HEK293 (cell line): ENCODE results near the gene PC.

Experiments
- CTCF ChIA-PET: fragments of 350-600 bp; formaldehyde crosslinking; extraction: SDS; loops from one replicate; lab custom pipeline; 2021; ENCODE audit warnings: antibody characterized with exemption; lab: Yijun Ruan, JAX
- POLR2A ChIA-PET: fragments of 300-600 bp; formaldehyde crosslinking; extraction: SDS; loops from one replicate; lab custom pipeline; 2020; ENCODE audit warnings: antibody characterized with exemption, inconsistent platforms; lab: Yijun Ruan, JAX
- H3K27ac ChIP-seq: fragments of 200-500 bp; sonication (Bioruptor generic); 2 replicates; pipeline ENCODE4 v1.5.1; 2014; ENCODE audit warnings: low read depth, low read length, control low read depth, inconsistent platforms; ENCODE audit errors: extremely low read depth
- H3K36me3 ChIP-seq, 2 experiments: fragments of 200-500 bp in 1 of 2; sonication (Bioruptor generic) in 1 of 2; 1 replicate in 1 of 2; 2 replicates in 1 of 2; pipeline ENCODE4 v1.5.1; 2014 to 2017; ENCODE audit warnings: inconsistent platforms in 2 of 2, low read length in 2 of 2; ENCODE audit not compliant: control insufficient read depth in 2 of 2, insufficient read depth in 1 of 2
- H3K4me1 ChIP-seq: fragments of 200-500 bp; sonication (Bioruptor generic); 2 replicates; pipeline ENCODE4 v1.5.1; 2014; ENCODE audit warnings: mild to moderate bottlenecking, low read length, inconsistent platforms; ENCODE audit not compliant: control insufficient read depth, insufficient read depth
- H3K4me3 ChIP-seq: 2 replicates; pipeline ENCODE4 v1.5.1; 2011; ENCODE audit warnings: low read depth, mild to moderate bottlenecking, control low read depth, low read length, moderate library complexity
- H3K9me3 ChIP-seq: fragments of 200-500 bp; sonication (Bioruptor generic); 2 replicates; pipeline ENCODE4 v1.5.1; 2014; ENCODE audit warnings: low read depth, low read length, inconsistent platforms; ENCODE audit not compliant: control insufficient read depth, insufficient read depth
- KLF1 ChIP-seq: fragments of 450-650 bp; formaldehyde crosslinking; IDR thresholded peaks from 2 replicates; pipeline ENCODE4 v1.5.1; 2016; ENCODE audit warnings: missing biosample characterization, missing genetic modification characterization
- KLF7 ChIP-seq: fragments of 450-650 bp; formaldehyde crosslinking; IDR thresholded peaks from 2 replicates; pipeline ENCODE4 v1.5.1; 2016; ENCODE audit warnings: missing biosample characterization, missing genetic modification characterization, borderline replicate concordance
- SP3 ChIP-seq: fragments of 450-650 bp; formaldehyde crosslinking; IDR thresholded peaks from 2 replicates; pipeline ENCODE4 v1.5.1; 2016; ENCODE audit warnings: missing biosample characterization, missing genetic modification characterization
- YY2 ChIP-seq: fragments of 450-650 bp; formaldehyde crosslinking; IDR thresholded peaks from 2 replicates; pipeline ENCODE4 v1.5.1; 2016; ENCODE audit warnings: missing biosample characterization, missing genetic modification characterization
- ZBTB20 ChIP-seq: fragments of 450-650 bp; formaldehyde crosslinking; IDR thresholded peaks from 2 replicates; pipeline ENCODE4 v1.5.1; 2016; ENCODE audit warnings: missing biosample characterization, missing genetic modification characterization
- ZBTB21 ChIP-seq: fragments of 450-650 bp; formaldehyde crosslinking; IDR thresholded peaks from 2 replicates; pipeline ENCODE4 v1.5.1; 2017; ENCODE audit warnings: missing biosample characterization, missing genetic modification characterization
- ZBTB7A ChIP-seq: fragments of 450-650 bp; formaldehyde crosslinking; IDR thresholded peaks from 2 replicates; pipeline ENCODE4 v1.5.1; 2016; ENCODE audit warnings: low read depth, missing biosample characterization, missing genetic modification characterization
- ZFP3 ChIP-seq: fragments of 450-650 bp; formaldehyde crosslinking; IDR thresholded peaks from 2 replicates; pipeline ENCODE4 v1.5.1; 2016; ENCODE audit warnings: low read depth, missing biosample characterization, missing genetic modification characterization
- ZNF10 ChIP-seq: fragments of 450-650 bp; formaldehyde crosslinking; IDR thresholded peaks from 2 replicates; pipeline ENCODE4 v1.5.1; 2017; ENCODE audit warnings: missing biosample characterization, missing genetic modification characterization
- ZNF133 ChIP-seq: fragments of 450-650 bp; formaldehyde crosslinking; IDR thresholded peaks from 2 replicates; pipeline ENCODE4 v1.5.1; 2016; ENCODE audit warnings: missing biosample characterization, missing genetic modification characterization
- ZNF155 ChIP-seq: fragments of 450-650 bp; formaldehyde crosslinking; IDR thresholded peaks from 2 replicates; pipeline ENCODE4 v1.5.1; 2016; ENCODE audit warnings: missing biosample characterization, missing genetic modification characterization
- ZNF335 ChIP-seq: fragments of 450-650 bp; formaldehyde crosslinking; conservative IDR thresholded peaks from 2 replicates; pipeline ENCODE4 v1.5.1; 2016; ENCODE audit warnings: missing biosample characterization, missing genetic modification characterization
- ZNF37A ChIP-seq: fragments of 450-650 bp; IDR thresholded peaks from 2 replicates; pipeline ENCODE4 v1.5.1; 2018; ENCODE audit warnings: missing biosample characterization, missing genetic modification characterization
- ZNF394 ChIP-seq: fragments of 450-650 bp; formaldehyde crosslinking; IDR thresholded peaks from 2 replicates; pipeline ENCODE4 v1.5.1; 2016; ENCODE audit warnings: missing biosample characterization, missing genetic modification characterization, mild to moderate bottlenecking, moderate library complexity, borderline replicate concordance
- ZNF658 ChIP-seq: fragments of 450-650 bp; formaldehyde crosslinking; IDR thresholded peaks from 2 replicates; pipeline ENCODE4; 2016; ENCODE audit warnings: missing biosample characterization, missing genetic modification characterization
- ZNF660 ChIP-seq: fragments of 450-650 bp; IDR thresholded peaks from 2 replicates; pipeline ENCODE4 v1.5.1; 2018; ENCODE audit warnings: missing biosample characterization, mild to moderate bottlenecking, missing genetic modification characterization
- TF ChIP-seq, protein P1 (sequence below): fragments of 450-650 bp; formaldehyde crosslinking; IDR thresholded peaks from 2 replicates; pipeline ENCODE4 v1.5.1; 2016; ENCODE audit warnings: missing biosample characterization, missing genetic modification characterization
- TF ChIP-seq, protein P2 (sequence below): fragments of 450-650 bp; formaldehyde crosslinking; IDR thresholded peaks from 2 replicates; pipeline ENCODE4; 2016; ENCODE audit warnings: missing biosample characterization, missing genetic modification characterization
- TF ChIP-seq, protein P3 (sequence below): fragments of 450-650 bp; formaldehyde crosslinking; IDR thresholded peaks from 2 replicates; pipeline ENCODE4 v1.5.1; 2017; ENCODE audit warnings: missing biosample characterization, missing genetic modification characterization
- TF ChIP-seq, protein P4 (sequence below): fragments of 450-650 bp; formaldehyde crosslinking; IDR thresholded peaks from 2 replicates; pipeline ENCODE4 v1.5.1; 2016; ENCODE audit warnings: missing biosample characterization, missing genetic modification characterization
- TF ChIP-seq, protein P5 (sequence below): fragments of 450-650 bp; IDR thresholded peaks from 2 replicates; pipeline ENCODE4 v1.5.1; 2018; ENCODE audit warnings: missing biosample characterization, missing genetic modification characterization

The PC gene

DNA sequence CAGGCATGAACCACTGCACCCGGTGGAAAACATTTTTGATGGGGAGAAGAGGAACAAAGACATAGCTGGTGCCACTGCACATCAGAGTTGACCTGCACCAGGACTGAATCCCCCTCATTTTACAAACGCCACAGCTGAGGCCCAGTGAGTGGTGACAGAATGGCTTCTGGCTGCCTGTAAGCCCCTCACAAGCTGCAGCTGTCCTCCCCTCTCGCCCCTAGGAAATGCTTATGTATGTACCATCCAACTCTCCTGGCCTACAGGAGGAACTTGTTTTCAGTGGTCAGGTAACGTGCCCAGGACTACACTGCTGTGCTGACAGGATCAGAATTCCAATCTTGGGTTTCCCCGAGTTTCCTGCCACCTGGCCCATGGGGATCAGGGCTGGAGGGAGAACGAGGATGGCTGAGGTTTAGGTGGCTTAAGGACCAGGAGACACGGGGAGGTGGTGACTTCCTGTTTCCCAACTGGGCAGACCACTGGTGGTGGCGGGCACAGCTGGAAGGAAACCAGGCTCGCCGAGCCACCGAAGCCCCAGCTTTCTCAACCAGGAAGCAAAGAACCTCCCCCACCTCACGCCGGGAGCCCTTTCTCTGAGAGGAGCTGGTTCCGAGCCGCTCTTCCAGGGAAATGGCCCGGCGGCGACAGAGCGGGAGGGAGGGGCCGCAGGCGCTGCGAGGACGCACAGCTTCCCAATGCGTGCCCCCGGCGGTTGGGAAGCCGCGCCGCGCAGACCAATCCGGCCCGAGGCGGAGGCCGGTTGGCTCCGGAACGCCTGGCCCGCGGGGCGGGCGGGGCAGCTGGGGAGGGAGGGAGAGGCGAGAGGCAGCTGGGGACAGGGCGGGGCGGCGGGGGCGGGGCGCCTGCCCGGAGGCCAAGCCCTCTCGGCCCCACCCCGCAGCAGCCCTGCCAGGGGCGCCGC is 102.3 kb downstream of the PC start (continued):
- TF ChIP-seq ZNF658 (no peak), ZNF660 (no peak; the same call in 1 of the 2 replicates), ZNF394 (peak; percentile 29; the same call in 1 of the 2 replicates)
- TF ChIP-seq, protein P1, sequence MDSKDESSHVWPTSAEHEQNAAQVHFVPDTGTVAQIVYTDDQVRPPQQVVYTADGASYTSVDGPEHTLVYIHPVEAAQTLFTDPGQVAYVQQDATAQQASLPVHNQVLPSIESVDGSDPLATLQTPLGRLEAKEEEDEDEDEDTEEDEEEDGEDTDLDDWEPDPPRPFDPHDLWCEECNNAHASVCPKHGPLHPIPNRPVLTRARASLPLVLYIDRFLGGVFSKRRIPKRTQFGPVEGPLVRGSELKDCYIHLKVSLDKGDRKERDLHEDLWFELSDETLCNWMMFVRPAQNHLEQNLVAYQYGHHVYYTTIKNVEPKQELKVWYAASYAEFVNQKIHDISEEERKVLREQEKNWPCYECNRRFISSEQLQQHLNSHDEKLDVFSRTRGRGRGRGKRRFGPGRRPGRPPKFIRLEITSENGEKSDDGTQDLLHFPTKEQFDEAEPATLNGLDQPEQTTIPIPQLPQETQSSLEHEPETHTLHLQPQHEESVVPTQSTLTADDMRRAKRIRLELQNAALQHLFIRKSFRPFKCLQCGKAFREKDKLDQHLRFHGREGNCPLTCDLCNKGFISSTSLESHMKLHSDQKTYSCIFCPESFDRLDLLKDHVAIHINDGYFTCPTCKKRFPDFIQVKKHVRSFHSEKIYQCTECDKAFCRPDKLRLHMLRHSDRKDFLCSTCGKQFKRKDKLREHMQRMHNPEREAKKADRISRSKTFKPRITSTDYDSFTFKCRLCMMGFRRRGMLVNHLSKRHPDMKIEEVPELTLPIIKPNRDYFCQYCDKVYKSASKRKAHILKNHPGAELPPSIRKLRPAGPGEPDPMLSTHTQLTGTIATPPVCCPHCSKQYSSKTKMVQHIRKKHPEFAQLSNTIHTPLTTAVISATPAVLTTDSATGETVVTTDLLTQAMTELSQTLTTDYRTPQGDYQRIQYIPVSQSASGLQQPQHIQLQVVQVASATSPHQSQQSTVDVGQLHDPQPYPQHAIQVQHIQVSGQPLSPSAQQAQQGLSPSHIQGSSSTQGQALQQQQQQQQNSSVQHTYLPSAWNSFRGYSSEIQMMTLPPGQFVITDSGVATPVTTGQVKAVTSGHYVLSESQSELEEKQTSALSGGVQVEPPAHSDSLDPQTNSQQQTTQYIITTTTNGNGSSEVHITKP = 0 out of 2 replicates have a peak, but pooled peaks have one; percentile 45

DNA sequence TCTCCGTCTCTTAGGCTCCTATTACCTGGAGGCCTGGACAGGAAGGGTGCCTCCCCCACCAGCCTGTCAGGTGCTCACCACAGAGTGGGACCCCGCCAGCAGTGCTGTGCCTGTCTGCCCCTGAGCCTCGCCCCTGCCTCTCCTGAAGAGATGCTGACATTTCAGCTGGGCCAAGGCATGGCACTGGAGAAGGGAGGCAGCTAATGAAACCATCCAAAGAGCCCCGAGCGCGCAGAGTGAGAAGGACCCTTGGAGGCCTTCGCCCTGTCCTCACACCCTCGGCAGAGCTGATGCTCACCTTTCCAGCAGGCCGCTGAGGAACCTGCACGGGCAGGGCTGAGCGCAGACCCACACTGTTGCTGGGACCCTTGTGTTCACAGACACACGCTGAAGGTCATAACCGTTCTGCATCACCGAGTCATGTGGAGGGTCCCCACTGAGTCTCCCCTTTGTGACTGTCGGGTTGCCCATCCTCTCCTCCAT is 103.4 kb downstream of the PC start:
- Histone ChIP-seq H3K9me3 (no peaks in the 10 kb centered on the region), H3K4me1 (no peaks in the 10 kb centered on the region), H3K4me3 (no peak overlapping the region), H3K36me3 (peaks cover 0 to 24% of the 10 kb centered on the region in 2 experiments; a peak in 1 of 3 replicates), H3K27ac (no peak overlapping the region)
- TF ChIP-seq YY2 = no peak
- TF ChIP-seq KLF7 (tag by site-specific recombination) = no peak
- TF ChIP-seq KLF1 (tag by site-specific recombination) = no peak
- TF ChIP-seq ZBTB20 (tag by site-specific recombination) = no peak
- TF ChIP-seq ZBTB21 (tag by site-specific recombination) = no peak
- TF ChIP-seq ZNF133 = no peak
- TF ChIP-seq ZFP3 (tag by site-specific recombination) = no peak
- TF ChIP-seq ZBTB7A (tag by site-specific recombination) = no peak
- no peak for TF ChIP-seq ZNF155 (tag by site-specific recombination)
- TF ChIP-seq SP3 (tag by site-specific recombination) = no peak
- TF ChIP-seq ZNF10 (tag by site-specific recombination) = no peak
- TF ChIP-seq, protein P2, sequence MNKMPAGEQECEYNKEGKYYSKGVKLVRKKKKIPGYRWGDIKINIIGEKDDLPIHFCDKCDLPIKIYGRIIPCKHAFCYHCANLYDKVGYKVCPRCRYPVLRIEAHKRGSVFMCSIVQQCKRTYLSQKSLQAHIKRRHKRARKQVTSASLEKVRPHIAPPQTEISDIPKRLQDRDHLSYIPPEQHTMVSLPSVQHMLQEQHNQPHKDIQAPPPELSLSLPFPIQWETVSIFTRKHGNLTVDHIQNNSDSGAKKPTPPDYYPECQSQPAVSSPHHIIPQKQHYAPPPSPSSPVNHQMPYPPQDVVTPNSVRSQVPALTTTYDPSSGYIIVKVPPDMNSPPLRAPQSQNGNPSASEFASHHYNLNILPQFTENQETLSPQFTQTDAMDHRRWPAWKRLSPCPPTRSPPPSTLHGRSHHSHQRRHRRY (tag by site-specific recombination) = no peak
- TF ChIP-seq, protein P3, sequence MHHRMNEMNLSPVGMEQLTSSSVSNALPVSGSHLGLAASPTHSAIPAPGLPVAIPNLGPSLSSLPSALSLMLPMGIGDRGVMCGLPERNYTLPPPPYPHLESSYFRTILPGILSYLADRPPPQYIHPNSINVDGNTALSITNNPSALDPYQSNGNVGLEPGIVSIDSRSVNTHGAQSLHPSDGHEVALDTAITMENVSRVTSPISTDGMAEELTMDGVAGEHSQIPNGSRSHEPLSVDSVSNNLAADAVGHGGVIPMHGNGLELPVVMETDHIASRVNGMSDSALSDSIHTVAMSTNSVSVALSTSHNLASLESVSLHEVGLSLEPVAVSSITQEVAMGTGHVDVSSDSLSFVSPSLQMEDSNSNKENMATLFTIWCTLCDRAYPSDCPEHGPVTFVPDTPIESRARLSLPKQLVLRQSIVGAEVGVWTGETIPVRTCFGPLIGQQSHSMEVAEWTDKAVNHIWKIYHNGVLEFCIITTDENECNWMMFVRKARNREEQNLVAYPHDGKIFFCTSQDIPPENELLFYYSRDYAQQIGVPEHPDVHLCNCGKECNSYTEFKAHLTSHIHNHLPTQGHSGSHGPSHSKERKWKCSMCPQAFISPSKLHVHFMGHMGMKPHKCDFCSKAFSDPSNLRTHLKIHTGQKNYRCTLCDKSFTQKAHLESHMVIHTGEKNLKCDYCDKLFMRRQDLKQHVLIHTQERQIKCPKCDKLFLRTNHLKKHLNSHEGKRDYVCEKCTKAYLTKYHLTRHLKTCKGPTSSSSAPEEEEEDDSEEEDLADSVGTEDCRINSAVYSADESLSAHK = no peak
- no peak for TF ChIP-seq ZNF37A
- TF ChIP-seq, protein P4, sequence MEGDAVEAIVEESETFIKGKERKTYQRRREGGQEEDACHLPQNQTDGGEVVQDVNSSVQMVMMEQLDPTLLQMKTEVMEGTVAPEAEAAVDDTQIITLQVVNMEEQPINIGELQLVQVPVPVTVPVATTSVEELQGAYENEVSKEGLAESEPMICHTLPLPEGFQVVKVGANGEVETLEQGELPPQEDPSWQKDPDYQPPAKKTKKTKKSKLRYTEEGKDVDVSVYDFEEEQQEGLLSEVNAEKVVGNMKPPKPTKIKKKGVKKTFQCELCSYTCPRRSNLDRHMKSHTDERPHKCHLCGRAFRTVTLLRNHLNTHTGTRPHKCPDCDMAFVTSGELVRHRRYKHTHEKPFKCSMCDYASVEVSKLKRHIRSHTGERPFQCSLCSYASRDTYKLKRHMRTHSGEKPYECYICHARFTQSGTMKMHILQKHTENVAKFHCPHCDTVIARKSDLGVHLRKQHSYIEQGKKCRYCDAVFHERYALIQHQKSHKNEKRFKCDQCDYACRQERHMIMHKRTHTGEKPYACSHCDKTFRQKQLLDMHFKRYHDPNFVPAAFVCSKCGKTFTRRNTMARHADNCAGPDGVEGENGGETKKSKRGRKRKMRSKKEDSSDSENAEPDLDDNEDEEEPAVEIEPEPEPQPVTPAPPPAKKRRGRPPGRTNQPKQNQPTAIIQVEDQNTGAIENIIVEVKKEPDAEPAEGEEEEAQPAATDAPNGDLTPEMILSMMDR = no peak
- TF ChIP-seq, protein P5, sequence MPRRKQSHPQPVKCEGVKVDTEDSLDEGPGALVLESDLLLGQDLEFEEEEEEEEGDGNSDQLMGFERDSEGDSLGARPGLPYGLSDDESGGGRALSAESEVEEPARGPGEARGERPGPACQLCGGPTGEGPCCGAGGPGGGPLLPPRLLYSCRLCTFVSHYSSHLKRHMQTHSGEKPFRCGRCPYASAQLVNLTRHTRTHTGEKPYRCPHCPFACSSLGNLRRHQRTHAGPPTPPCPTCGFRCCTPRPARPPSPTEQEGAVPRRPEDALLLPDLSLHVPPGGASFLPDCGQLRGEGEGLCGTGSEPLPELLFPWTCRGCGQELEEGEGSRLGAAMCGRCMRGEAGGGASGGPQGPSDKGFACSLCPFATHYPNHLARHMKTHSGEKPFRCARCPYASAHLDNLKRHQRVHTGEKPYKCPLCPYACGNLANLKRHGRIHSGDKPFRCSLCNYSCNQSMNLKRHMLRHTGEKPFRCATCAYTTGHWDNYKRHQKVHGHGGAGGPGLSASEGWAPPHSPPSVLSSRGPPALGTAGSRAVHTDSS (tag by site-specific recombination) = no peak
- no peak for TF ChIP-seq ZNF335 (tag by site-specific recombination)
- POLR2A ChIA-PET = interaction anchor here (0.7 to 3.5 kb wide), 2 partner anchors 11 to 14 kb away, joined by 4 to 40 read pairs; partner anchors contain the start of gene RCE1
- CTCF ChIA-PET = interaction anchor here (1.1 kb wide), 1 partner anchor 528 kb away, joined by 3 read pairs; no protein-coding TSS in a partner anchor
